ENCODE measurements around the gene FMO2.
"Not testable (repeated sequence)": the region's sequence is repeated elsewhere in the genome, so short reads cannot be mapped to it uniquely, and the experiment has no call there.

FMO2 gene

DNA sequence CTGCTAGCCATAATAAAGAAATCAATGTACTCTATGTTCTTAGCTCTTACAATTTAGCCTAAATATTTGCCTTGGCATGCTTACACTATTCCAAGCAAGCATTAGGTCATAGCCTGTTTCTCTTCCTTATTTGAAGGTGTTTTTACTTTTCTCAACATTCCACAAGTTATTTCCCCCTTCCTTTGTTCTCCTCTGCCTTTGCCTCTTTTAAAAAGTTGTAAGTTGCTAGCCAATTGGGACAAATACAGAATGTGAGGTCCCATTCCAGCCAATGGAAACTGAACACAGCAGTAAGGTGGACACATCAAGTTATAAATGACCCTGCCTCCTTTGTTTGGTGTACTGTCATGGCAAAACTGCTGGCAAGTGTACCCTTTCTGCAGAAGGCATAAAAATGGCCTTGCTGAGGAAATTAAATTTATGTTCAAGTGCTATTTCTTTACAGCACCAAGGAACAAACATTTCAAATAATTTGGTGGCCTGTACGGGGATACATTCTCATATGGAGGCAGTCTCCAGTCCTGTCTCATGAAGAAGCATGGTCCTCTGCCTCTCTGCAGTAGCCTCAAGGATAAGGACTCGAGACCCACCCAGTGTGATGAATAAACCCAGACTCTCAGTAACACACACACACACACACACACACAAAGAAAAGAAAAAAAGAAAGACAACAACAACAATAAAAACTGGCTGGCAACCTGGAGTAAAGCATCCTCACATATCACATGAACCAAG is 34.4 kb downstream of the FMO2 start:
- H3K4me3 ChIP-seq (ENCODE audit: insufficient read length, low read depth) = no peak overlapping the region

DNA sequence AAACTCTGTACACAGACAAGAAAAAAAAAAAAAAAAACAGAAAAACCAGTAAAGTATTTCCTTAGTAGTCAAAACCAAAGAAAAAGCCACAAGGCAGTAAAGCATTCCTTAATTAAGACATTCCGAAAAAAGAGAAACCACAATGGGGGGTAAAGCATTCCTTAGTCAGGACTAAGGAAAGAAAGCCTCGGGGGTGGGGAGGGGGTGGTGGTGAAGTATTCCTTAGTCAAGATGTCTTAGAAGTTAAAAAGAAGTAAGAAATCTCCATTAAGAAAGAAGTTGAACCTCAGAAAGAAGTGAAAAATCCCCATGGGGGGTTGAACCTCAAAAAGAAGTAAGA is 35.0 kb downstream of the FMO2 start:
- peak; percentile 98 for DNase-seq (ENCODE audit: low read depth, low spot score)
- no peak overlapping the region for H3K4me3 ChIP-seq (ENCODE audit: insufficient read length, low read depth)
- H3K27me3 ChIP-seq (ENCODE audit: insufficient read depth, insufficient read length) = no peaks in the 10 kb centered on the region
- TF ChIP-seq SUZ12 (IDR thresholded peaks at IDR 0.05; ENCODE audit: extremely low read depth, insufficient read depth, insufficient read length) (no peak), YY1 (IDR thresholded peaks at IDR 0.05; ENCODE audit: insufficient read depth, insufficient read length) (no peak), ZNF274 (IDR thresholded peaks at IDR 0.05; ENCODE audit: low read depth, low read length) (no peak)
- peaks cover 2% of the 10 kb centered on the region for H3K4me1 ChIP-seq (ENCODE audit: insufficient read depth, insufficient read length)
- H3K9me3 ChIP-seq (ENCODE audit: insufficient read depth, low read length) = peaks cover 61% of the 10 kb centered on the region
- no peaks in the 10 kb centered on the region for H3K36me3 ChIP-seq (ENCODE audit: insufficient read depth, insufficient read length, low read length)
- H3K9ac ChIP-seq (ENCODE audit: insufficient read length, low read depth) = no peak overlapping the region

More for the DNA sequence above, 34.4 kb downstream of the FMO2 start:
- TF ChIP-seq SUZ12 (IDR thresholded peaks at IDR 0.05; ENCODE audit: extremely low read depth, insufficient read depth, insufficient read length) (no peak), ZNF274 (IDR thresholded peaks at IDR 0.05; ENCODE audit: low read depth, low read length) (no peak), YY1 (IDR thresholded peaks at IDR 0.05; ENCODE audit: insufficient read depth, insufficient read length) (no peak)
- Histone ChIP-seq H3K9me3 (ENCODE audit: insufficient read depth, low read length) (peaks cover 62% of the 10 kb centered on the region), H3K9ac (ENCODE audit: insufficient read length, low read depth) (no peak overlapping the region), H3K27me3 (ENCODE audit: insufficient read depth, insufficient read length) (no peaks in the 10 kb centered on the region), H3K36me3 (ENCODE audit: insufficient read depth, insufficient read length, low read length) (no peaks in the 10 kb centered on the region), H3K4me1 (ENCODE audit: insufficient read depth, insufficient read length) (peaks cover 2% of the 10 kb centered on the region)
- DNase-seq (ENCODE audit: low read depth, low spot score) = peak; percentile 44

DNA sequence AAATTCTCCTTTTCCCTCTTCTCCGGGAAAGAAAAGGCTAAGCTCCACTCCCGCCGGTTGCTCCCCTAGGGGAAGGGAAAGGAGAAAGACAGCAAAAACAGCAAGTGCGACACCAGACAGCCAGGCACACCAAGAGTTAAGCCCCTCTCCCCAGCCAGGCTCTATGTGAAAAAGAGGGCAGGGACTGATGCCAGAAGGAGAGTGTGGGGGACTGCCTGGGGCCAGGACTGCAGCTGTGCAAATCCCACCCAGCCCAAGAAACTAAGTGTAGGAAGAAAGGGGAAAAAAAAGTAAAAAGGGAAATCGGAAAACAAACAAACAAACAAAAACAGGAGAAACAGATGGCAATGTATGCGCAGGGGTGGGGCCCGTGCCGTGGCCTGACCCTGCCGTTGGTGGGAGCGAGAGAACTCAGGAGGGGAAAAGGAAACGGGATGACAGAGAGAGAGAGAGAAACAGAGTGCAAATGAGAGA is 35.5 kb downstream of the FMO2 start:
- no peaks in the 10 kb centered on the region for H3K36me3 ChIP-seq (ENCODE audit: insufficient read depth, insufficient read length, low read length)
- TF ChIP-seq ZNF274 (IDR thresholded peaks at IDR 0.05; ENCODE audit: low read depth, low read length) (no peak), SUZ12 (IDR thresholded peaks at IDR 0.05; ENCODE audit: extremely low read depth, insufficient read depth, insufficient read length) (no peak), YY1 (IDR thresholded peaks at IDR 0.05; ENCODE audit: insufficient read depth, insufficient read length) (no peak)
- peaks cover 2% of the 10 kb centered on the region for H3K4me1 ChIP-seq (ENCODE audit: insufficient read depth, insufficient read length)
- H3K4me3 ChIP-seq (ENCODE audit: insufficient read length, low read depth) = no peak overlapping the region
- no peak overlapping the region for H3K9ac ChIP-seq (ENCODE audit: insufficient read length, low read depth)
- H3K9me3 ChIP-seq (ENCODE audit: insufficient read depth, low read length) = peaks cover 59% of the 10 kb centered on the region
- DNase-seq (ENCODE audit: low read depth, low spot score) = peak; percentile 94
- H3K27me3 ChIP-seq (ENCODE audit: insufficient read depth, insufficient read length) = no peaks in the 10 kb centered on the region

DNA sequence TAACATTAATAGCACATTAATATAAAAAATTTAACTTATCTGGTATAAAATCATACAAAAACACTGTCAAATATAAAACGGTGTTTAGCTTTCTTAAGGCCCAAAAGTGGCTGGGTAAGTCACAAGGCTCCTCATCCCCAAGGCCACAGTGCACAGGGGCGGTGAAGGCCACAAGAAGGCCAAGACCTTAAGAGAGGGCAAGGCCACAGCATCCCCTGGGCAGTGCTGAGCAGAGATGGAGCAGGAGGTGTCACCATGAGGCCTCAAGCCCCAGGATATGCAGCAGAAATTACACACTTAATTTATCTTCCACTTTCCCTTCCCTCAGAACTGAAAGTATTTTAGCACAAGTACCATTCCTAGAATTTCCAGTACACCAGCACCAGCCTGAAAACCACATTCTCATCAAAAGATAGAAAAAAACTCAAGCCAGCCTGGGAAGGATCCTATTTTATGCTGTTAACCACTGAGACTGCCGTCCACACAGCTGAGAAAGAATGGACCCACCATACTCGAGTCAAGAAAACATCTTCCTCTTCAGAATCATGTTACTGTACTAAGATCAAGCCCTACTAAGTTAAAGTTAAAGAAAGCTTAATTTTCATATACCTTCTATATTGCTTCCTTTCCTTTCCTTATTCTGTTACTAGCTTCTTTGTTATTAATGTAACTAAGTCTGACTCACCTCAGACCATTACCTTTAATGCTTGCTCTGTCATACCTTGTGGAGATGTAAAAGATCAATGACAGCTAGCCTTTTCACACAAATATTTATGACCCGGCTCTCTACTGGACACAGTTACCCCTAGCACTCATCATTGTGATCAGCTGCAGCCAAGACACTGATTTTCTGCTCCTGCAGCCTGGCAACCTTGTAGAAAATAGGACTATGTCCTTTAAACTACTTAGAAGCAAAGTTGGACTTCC is 36.8 kb downstream of the FMO2 start:
- no peak overlapping the region for H3K9ac ChIP-seq (ENCODE audit: insufficient read length, low read depth)
- peaks cover 47% of the 10 kb centered on the region for H3K9me3 ChIP-seq (ENCODE audit: insufficient read depth, low read length)
- H3K36me3 ChIP-seq (ENCODE audit: insufficient read depth, insufficient read length, low read length) = no peaks in the 10 kb centered on the region
- TF ChIP-seq SUZ12 (IDR thresholded peaks at IDR 0.05; ENCODE audit: extremely low read depth, insufficient read depth, insufficient read length) = no peak
- no peak for TF ChIP-seq ZNF274 (IDR thresholded peaks at IDR 0.05; ENCODE audit: low read depth, low read length)
- TF ChIP-seq YY1 (IDR thresholded peaks at IDR 0.05; ENCODE audit: insufficient read depth, insufficient read length) = no peak
- DNase-seq (ENCODE audit: low read depth, low spot score) = no peak
- no peak overlapping the region for H3K4me3 ChIP-seq (ENCODE audit: insufficient read length, low read depth)
- peaks cover 2% of the 10 kb centered on the region for H3K4me1 ChIP-seq (ENCODE audit: insufficient read depth, insufficient read length)
- no peaks in the 10 kb centered on the region for H3K27me3 ChIP-seq (ENCODE audit: insufficient read depth, insufficient read length)

DNA sequence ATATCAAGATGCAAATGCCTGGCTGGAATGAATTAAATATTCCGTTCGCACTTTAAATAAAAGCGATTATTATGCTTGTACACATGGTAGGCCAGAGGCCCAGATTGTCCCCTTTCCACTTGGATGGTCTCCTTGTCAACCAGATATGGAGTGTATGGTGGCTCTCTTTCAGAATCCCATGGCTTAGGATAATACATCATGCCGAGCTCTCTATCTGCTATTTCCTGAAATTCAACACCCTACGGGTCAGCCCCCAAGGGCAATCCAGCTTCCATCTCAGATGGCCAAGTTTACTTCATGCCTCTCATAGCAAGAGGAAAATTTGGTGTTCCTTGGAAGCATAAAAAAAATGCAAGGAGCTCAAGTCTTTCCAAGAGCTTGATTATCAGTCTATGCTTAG is 37.8 kb downstream of the FMO2 start:
- peak; percentile 23 for DNase-seq (ENCODE audit: low read depth, low spot score)
- H3K4me1 ChIP-seq (ENCODE audit: insufficient read depth, insufficient read length) = peaks cover 2% of the 10 kb centered on the region
- peaks cover 37% of the 10 kb centered on the region for H3K9me3 ChIP-seq (ENCODE audit: insufficient read depth, low read length)
- no peak overlapping the region for H3K4me3 ChIP-seq (ENCODE audit: insufficient read length, low read depth)
- no peaks in the 10 kb centered on the region for H3K36me3 ChIP-seq (ENCODE audit: insufficient read depth, insufficient read length, low read length)
- H3K27me3 ChIP-seq (ENCODE audit: insufficient read depth, insufficient read length) = no peaks in the 10 kb centered on the region
- no peak overlapping the region for H3K9ac ChIP-seq (ENCODE audit: insufficient read length, low read depth)
- TF ChIP-seq ZNF274 (IDR thresholded peaks at IDR 0.05; ENCODE audit: low read depth, low read length) (no peak), YY1 (IDR thresholded peaks at IDR 0.05; ENCODE audit: insufficient read depth, insufficient read length) (no peak), SUZ12 (IDR thresholded peaks at IDR 0.05; ENCODE audit: extremely low read depth, insufficient read depth, insufficient read length) (no peak)

DNA sequence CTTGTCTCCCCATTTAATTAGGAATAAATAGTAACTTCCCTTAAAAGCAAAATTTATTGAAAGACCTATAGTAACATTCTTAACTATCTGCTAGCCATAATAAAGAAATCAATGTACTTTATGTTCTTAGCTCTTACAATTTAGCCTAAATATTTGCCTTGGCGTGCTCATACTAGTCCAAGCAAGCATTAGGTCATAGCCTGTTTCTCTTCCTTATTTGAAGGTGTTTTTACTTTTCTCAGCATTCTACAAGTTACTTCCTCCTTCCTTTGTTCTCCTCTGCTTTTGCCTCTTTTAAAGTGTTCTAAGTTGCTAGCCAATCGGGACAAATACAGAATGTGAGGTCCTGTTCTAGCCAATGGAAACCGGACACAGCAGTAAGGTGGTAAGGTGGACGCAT is 39.2 kb downstream of the FMO2 start:
- H3K36me3 ChIP-seq (ENCODE audit: insufficient read depth, insufficient read length, low read length); H3K27me3 ChIP-seq (ENCODE audit: insufficient read depth, insufficient read length); H3K4me3 ChIP-seq (ENCODE audit: insufficient read length, low read depth); H3K4me1 ChIP-seq (ENCODE audit: insufficient read depth, insufficient read length); DNase-seq (ENCODE audit: low read depth, low spot score); H3K9ac ChIP-seq (ENCODE audit: insufficient read length, low read depth): not testable (repeated sequence)
- H3K9me3 ChIP-seq (ENCODE audit: insufficient read depth, low read length) = peaks cover 25% of the 10 kb centered on the region; the same call in 1 of the 2 replicates

DNA sequence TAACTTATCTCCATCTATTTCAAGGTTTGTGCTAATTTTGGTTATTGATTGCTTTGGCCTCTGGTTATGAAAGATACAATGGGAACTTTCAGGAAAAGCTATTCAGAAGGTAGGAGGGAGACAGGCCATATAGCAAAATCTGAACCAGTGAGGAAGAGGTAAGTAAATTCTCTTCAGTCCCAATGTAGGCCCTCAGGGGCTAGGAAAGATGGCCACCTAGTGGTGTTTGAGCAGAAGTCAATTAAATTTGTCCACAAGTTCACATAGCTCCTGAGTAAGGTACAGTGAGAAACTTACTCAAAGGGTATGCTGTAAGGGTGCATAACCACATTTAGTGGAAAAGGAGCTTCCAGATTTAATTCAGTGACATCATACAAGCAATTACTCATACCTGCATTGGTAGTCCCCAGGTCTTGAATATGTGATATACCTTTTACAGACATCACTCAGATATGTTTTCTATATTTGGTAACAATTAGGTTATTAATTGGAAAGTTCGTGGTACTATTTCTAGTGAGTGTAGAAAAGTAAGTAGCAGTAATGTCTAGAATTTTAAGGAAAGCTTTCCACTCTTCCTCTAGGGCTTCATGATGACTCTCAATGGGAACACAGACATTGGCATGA is 41.8 kb downstream of the FMO2 start:
- no peak overlapping the region for H3K4me3 ChIP-seq (ENCODE audit: insufficient read length, low read depth)
- no peaks in the 10 kb centered on the region for H3K36me3 ChIP-seq (ENCODE audit: insufficient read depth, insufficient read length, low read length)
- peak; percentile 72 for DNase-seq (ENCODE audit: low read depth, low spot score)
- no peak overlapping the region for H3K9ac ChIP-seq (ENCODE audit: insufficient read length, low read depth)
- no peak for TF ChIP-seq YY1 (IDR thresholded peaks at IDR 0.05; ENCODE audit: insufficient read depth, insufficient read length)
- H3K4me1 ChIP-seq (ENCODE audit: insufficient read depth, insufficient read length) = no peaks in the 10 kb centered on the region
- H3K27me3 ChIP-seq (ENCODE audit: insufficient read depth, insufficient read length) = no peaks in the 10 kb centered on the region
- peaks cover 25% of the 10 kb centered on the region; the same call in 1 of the 2 replicates for H3K9me3 ChIP-seq (ENCODE audit: insufficient read depth, low read length)
